ENCODE measurements around the gene ERBB2.
A peak's percentile ranks its signal among the peaks of the same experiment; 100 is the strongest.

The ERBB2 gene

DNA sequence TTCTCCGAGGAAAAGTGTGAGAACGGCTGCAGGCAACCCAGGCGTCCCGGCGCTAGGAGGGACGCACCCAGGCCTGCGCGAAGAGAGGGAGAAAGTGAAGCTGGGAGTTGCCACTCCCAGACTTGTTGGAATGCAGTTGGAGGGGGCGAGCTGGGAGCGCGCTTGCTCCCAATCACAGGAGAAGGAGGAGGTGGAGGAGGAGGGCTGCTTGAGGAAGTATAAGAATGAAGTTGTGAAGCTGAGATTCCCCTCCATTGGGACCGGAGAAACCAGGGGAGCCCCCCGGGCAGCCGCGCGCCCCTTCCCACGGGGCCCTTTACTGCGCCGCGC lies at the start of gene ERBB2:
Gene ERBB2 (plus strand): TSS at position 247 of the 330 bp plus-strand sequence. CDS start 175 bp downstream, outside the sequence.
- Mint-ChIP-seq H3K4me3 (peak within 1 kb of the TSS; percentile 90 to 98 (median 97)), H3K36me3 (ENCODE audit: low read depth) (peaks cover 4% of the 10 kb centered on the region), H3K9me3 (no peaks in the 10 kb centered on the region), H3K4me1 (peaks cover 36% of the 10 kb centered on the region), H3K27me3 (ENCODE audit: low read depth) (peaks cover 5% of the 10 kb centered on the region), H3K27ac (peak within 1 kb of the TSS; percentile 95 to 98 (median 97))
- no peak for TF ChIP-seq CTCF (IDR thresholded peaks at IDR 0.05; ENCODE audit: unreplicated experiment in 3 of 3)

DNA sequence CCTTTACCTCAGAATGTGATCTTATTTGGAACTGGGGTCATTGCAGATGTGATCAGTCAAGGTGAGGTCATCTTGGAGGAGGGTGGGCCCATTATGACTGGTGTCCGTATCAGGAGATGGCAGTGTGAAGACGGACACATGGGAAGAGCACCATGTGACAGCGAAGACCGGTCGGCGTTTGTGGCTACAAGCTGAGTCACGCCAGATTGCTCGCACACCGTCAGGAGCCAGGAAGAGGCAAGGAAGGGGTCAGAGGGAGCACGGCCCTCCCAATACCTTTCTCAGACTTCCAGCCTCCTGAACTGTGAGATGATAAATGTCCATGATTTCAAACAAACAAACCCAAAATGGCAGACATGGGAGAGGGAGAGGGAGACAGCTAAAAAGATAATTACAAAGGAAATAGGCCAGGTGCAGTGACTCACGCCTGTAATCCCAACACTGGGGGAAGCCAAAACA lies 49.7 kb upstream of the ERBB2 start:
- Mint-ChIP-seq H3K36me3 (ENCODE audit: low read depth) (peaks cover 6% of the 10 kb centered on the region), H3K4me3 (no peak overlapping the region), H3K9me3 (no peaks in the 10 kb centered on the region), H3K27me3 (ENCODE audit: low read depth) (no peaks in the 10 kb centered on the region), H3K27ac (peak overlapping the region in 2 of 3 experiments; percentile 7 to 11), H3K4me1 (peaks cover 31% of the 10 kb centered on the region)
- no peak for TF ChIP-seq CTCF (IDR thresholded peaks at IDR 0.05; ENCODE audit: unreplicated experiment in 3 of 3)

DNA sequence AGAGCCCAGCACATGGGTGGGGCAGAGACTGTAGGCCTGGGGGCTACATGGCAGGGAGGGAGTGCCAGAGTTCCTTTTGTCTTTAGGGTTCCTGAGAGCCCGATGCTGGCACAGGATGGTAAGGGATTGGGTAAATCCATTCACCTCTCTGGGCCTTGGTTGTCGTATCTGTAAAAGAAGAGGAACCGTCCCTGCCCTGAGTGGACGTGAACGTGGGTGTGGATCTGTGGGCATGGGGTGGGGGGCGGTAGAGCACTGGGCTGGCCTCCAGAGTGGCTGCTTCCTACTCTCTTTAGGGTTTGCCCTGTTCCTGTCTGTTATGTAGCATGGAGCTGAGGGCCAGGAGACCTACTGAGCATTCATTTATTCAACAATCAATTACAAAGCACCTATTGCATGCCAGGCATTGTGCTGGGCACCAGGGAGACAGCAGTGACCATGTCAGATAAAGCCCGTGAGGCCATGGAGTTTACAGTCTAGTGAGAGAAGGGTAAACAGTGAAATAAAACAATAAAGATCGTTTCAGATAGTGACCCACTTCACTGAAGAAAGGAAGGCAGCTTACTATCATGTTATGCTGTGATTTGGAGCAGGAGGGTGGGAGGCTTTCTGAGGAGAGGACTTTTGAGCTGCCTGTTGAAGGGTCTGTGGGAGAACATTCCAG lies 47.8 kb upstream of the ERBB2 start:
- no peak for TF ChIP-seq CTCF (IDR thresholded peaks at IDR 0.05; ENCODE audit: unreplicated experiment in 3 of 3)
- Mint-ChIP-seq H3K4me1 (peaks cover 37% of the 10 kb centered on the region), H3K36me3 (ENCODE audit: low read depth) (peaks cover 14% of the 10 kb centered on the region), H3K4me3 (peak overlapping the region in 2 of 3 experiments; percentile 24 to 37), H3K9me3 (no peaks in the 10 kb centered on the region), H3K27me3 (ENCODE audit: low read depth) (no peaks in the 10 kb centered on the region), H3K27ac (peak overlapping the region; percentile 75 to 89 (median 76))

- peak overlapping the region in 2 of 3 experiments; percentile 24 to 37 for H3K4me3 Mint-ChIP-seq
- H3K4me1 Mint-ChIP-seq: peaks cover 37% of the 10 kb centered on the region
- no peak for TF ChIP-seq CTCF (IDR thresholded peaks at IDR 0.05; ENCODE audit: unreplicated experiment in 3 of 3)
- peaks cover 15% of the 10 kb centered on the region for H3K36me3 Mint-ChIP-seq (ENCODE audit: low read depth)
- no peaks in the 10 kb centered on the region for H3K27me3 Mint-ChIP-seq (ENCODE audit: low read depth)
- H3K9me3 Mint-ChIP-seq: no peaks in the 10 kb centered on the region
- peak overlapping the region; percentile 75 to 89 (median 76) for H3K27ac Mint-ChIP-seq
These were observed 47.1 kb upstream of the ERBB2 start for GRCh38 chr17:39652587-39653315.

- H3K4me1 Mint-ChIP-seq: peaks cover 37% of the 10 kb centered on the region
- H3K27ac Mint-ChIP-seq: peak overlapping the region in 1 of 3 experiments; percentile 89
- H3K9me3 Mint-ChIP-seq: no peaks in the 10 kb centered on the region
- no peak for TF ChIP-seq CTCF (IDR thresholded peaks at IDR 0.05; ENCODE audit: unreplicated experiment in 3 of 3)
- H3K27me3 Mint-ChIP-seq (ENCODE audit: low read depth): no peaks in the 10 kb centered on the region
- H3K4me3 Mint-ChIP-seq: no peak overlapping the region
- peaks cover 15% of the 10 kb centered on the region for H3K36me3 Mint-ChIP-seq (ENCODE audit: low read depth)
These were observed 46.6 kb upstream of the ERBB2 start for GRCh38 chr17:39653316-39653661.
